HepG2 (cell line): ENCODE data around the gene RASAL1. TPM values are rescaled to one million over a fixed set of nuclear protein-coding genes. Genes with fewer than 3 reads are reported as not detected.

ENCODE experiments used
- DMAP1 ChIP-seq: IDR thresholded peaks from 2 replicates; pipeline ENCODE4 v1.6.1; 2016
- HNRNPL ChIP-seq: fragments of 200-400 bp; formaldehyde crosslinking; IDR thresholded peaks from 2 replicates; pipeline ENCODE4 v1.6.1; 2017; ENCODE audit warnings: mild to moderate bottlenecking, low read depth, low read length
- MTA1 ChIP-seq: sonication (generic); formaldehyde crosslinking; IDR thresholded peaks from 2 replicates; pipeline ENCODE4 v1.4.0; 2020; ENCODE audit warnings: missing genetic modification reagents, mild to moderate bottlenecking, borderline replicate concordance
- PHB2 ChIP-seq: fragments of 450-650 bp; IDR thresholded peaks from 2 replicates; pipeline ENCODE4 v1.6.1; 2018; ENCODE audit not compliant: partially characterized antibody
- RFXAP ChIP-seq: sonication (generic); formaldehyde crosslinking; IDR thresholded peaks from 2 replicates; pipeline ENCODE4 v1.4.0; 2020; ENCODE audit warnings: missing genetic modification reagents, borderline replicate concordance
- ZBTB40 ChIP-seq, 2 experiments: fragments of 450-650 bp in 1 of 2; sonication (generic) in 1 of 2; formaldehyde crosslinking in 1 of 2; IDR thresholded peaks; 2 replicates each; pipeline versions ENCODE4 v1.6.1 to v1.8.0; 2016 to 2022; ENCODE audit warnings: antibody characterized with exemption in 1 of 2, mild to moderate bottlenecking in 1 of 2, missing genetic modification reagents in 1 of 2
- ZEB1 ChIP-seq: IDR thresholded peaks from 2 replicates; pipeline ENCODE4 v1.6.1; 2012; ENCODE audit warnings: mild to moderate bottlenecking, low read depth, inconsistent platforms; ENCODE audit not compliant: insufficient replicate concordance
- ZFP36L1 ChIP-seq: sonication (generic); formaldehyde crosslinking; IDR thresholded peaks from 2 replicates; pipeline ENCODE4 v1.8.0; 2022; ENCODE audit warnings: mild to moderate bottlenecking, missing genetic modification reagents, moderate library complexity
- ZNF280D ChIP-seq: sonication (generic); formaldehyde crosslinking; IDR thresholded peaks from 2 replicates; pipeline ENCODE4 v1.5.1; 2020; ENCODE audit warnings: mild to moderate bottlenecking, missing genetic modification reagents
- ZNF558 ChIP-seq: sonication (generic); formaldehyde crosslinking; IDR thresholded peaks from 2 replicates; pipeline ENCODE4 v1.9.0; 2022; ENCODE audit warnings: mild to moderate bottlenecking, missing genetic modification reagents, borderline replicate concordance
- ZNF576 ChIP-seq: sonication (generic); formaldehyde crosslinking; IDR thresholded peaks from 2 replicates; pipeline ENCODE4 v1.4.0; 2020; ENCODE audit warnings: mild to moderate bottlenecking, missing genetic modification reagents
- ZNF639 ChIP-seq: conservative IDR thresholded peaks from 2 replicates; pipeline ENCODE4 v1.6.1; 2018; ENCODE audit warnings: missing genetic modification reagents
- ZNF788 ChIP-seq: sonication (generic); formaldehyde crosslinking; IDR thresholded peaks from 2 replicates; pipeline ENCODE4 v1.5.0; 2020; ENCODE audit warnings: mild to moderate bottlenecking, missing genetic modification reagents, borderline replicate concordance
- polyA plus RNA-seq, 8 experiments: library from polyadenylated mRNA; depleted of rRNA in 3 of 8; stranded (reverse) in 7 of 8; unstranded in 1 of 8; fragments of >200 nt; fragmentation: Illumina TruSeq in 4 of 8; extraction: Trizol in 4 of 8; gene quantifications; 2 replicates each; pipeline versions ENCODE4 v1.2.1 to v1.2.3, GENCODE V29; 2011 to 2016; ENCODE audit warnings: low read depth in 4 of 8, missing spikeins in 1 of 8, mixed read lengths in 1 of 8; ENCODE audit not compliant: insufficient read depth in 1 of 8
- total RNA-seq, 5 experiments: library from RNA; depleted of rRNA; stranded (reverse); fragments of >200 nt; fragmentation: Illumina TruSeq; extraction: Trizol; gene quantifications; 2 replicates each; pipeline ENCODE4 v1.2.3, GENCODE V29; 2016; ENCODE audit warnings: low read depth in 1 of 5

Gene RASAL1
- total and polyA plus RNA-seq, 2 of the 13 experiments (the other 11 are each of a cell fraction or from before 2014, with no cell fraction given), result not detected

GRCh38 chr12:113152835-113153814 lies 17.6 kb upstream of the RASAL1 start (continued):
- no peak for TF ChIP-seq ZBTB40 (IDR thresholded peaks at IDR 0.05)
- TF ChIP-seq ZBTB40 (CRISPR knock-in tag; IDR thresholded peaks at IDR 0.05), result 0 out of 2 replicates have a peak, but pooled peaks have one; percentile 43
- peak; percentile 64; the same call in 1 of the 2 replicates for TF ChIP-seq ZNF788
- TF ChIP-seq ZFP36L1 (CRISPR knock-in tag), result no peak
- TF ChIP-seq MTA1, result peak; percentile 55; the same call in 1 of the 2 replicates
- no peak for TF ChIP-seq ZNF558 (CRISPR knock-in tag)
- no peak for TF ChIP-seq DMAP1 (CRISPR knock-in tag)
- TF ChIP-seq PHB2, result no peak
- TF ChIP-seq ZNF639 (CRISPR knock-in tag), result no peak
- TF ChIP-seq ZNF576 (CRISPR knock-in tag), result no peak
- TF ChIP-seq RFXAP (CRISPR knock-in tag), result peak; percentile 55; the same call in 1 of the 2 replicates
- TF ChIP-seq ZEB1, result no peak
- TF ChIP-seq ZNF280D (CRISPR knock-in tag), result no peak
- TF ChIP-seq HNRNPL, result no peak
